ENCODE results near the gene ZNF280A. TPM values are rescaled to one million over a fixed set of nuclear protein-coding genes. Genes with fewer than 3 reads are reported as not detected.
"Not testable (repeated sequence)": the region's sequence is repeated elsewhere in the genome, so short reads cannot be mapped to it uniquely, and the experiment has no call there.

Gene ZNF280A
- total RNA-seq, 2 donors from 2014 or later = not detected

GRCh38 chr22:22535662-22536061, 15.6 kb upstream of the ZNF280A start:
- Histone ChIP-seq H3K4me3 (no peak overlapping the region), H3K27ac (no peak overlapping the region), H3K9me3 (peaks cover 0 to 7% of the 10 kb centered on the region in 2 donors), H3K36me3 (no peaks in the 10 kb centered on the region), H3K27me3 (no peaks in the 10 kb centered on the region), H3K4me1 (no peaks in the 10 kb centered on the region)
- no peak for DNase-seq (ENCODE audit: low spot score)
- TF ChIP-seq, protein P1, sequence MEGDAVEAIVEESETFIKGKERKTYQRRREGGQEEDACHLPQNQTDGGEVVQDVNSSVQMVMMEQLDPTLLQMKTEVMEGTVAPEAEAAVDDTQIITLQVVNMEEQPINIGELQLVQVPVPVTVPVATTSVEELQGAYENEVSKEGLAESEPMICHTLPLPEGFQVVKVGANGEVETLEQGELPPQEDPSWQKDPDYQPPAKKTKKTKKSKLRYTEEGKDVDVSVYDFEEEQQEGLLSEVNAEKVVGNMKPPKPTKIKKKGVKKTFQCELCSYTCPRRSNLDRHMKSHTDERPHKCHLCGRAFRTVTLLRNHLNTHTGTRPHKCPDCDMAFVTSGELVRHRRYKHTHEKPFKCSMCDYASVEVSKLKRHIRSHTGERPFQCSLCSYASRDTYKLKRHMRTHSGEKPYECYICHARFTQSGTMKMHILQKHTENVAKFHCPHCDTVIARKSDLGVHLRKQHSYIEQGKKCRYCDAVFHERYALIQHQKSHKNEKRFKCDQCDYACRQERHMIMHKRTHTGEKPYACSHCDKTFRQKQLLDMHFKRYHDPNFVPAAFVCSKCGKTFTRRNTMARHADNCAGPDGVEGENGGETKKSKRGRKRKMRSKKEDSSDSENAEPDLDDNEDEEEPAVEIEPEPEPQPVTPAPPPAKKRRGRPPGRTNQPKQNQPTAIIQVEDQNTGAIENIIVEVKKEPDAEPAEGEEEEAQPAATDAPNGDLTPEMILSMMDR (IDR thresholded peaks at IDR 0.05) = no peak

GRCh38 chr22:22534604-22535415, 14.7 kb upstream of the ZNF280A start:
- peaks cover 0 to under 1% of the 10 kb centered on the region in 2 donors for H3K9me3 ChIP-seq
- H3K4me1 ChIP-seq = no peaks in the 10 kb centered on the region
- H3K27me3 ChIP-seq = no peaks in the 10 kb centered on the region
- DNase-seq (ENCODE audit: low spot score) = no peak
- no peak overlapping the region for H3K27ac ChIP-seq
- no peak overlapping the region for H3K4me3 ChIP-seq
- no peaks in the 10 kb centered on the region for H3K36me3 ChIP-seq
- TF ChIP-seq, protein P1 (IDR thresholded peaks at IDR 0.05) = no peak

DNA sequence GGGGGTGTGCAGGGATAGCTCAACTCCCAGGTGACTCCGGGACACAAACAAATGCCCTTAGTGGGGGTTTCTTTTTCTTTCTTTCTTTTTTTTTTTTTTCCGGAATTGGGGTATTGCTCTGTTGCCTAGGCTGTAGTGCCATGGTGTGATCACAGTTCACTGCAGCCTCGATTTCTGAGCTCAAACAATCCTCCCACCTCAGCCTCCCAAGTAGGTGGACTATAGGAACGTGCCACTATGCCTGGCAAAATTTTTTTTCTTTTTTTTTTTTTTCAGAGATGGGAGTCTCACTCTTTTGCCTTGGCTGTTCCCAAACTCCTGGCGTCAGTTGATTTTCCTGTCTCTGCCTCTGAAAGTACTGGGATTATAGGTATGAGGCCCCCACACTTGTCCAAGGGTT, 13.8 kb upstream of the ZNF280A start:
- Histone ChIP-seq H3K9me3 (no peaks in the 10 kb centered on the region), H3K27me3 (no peaks in the 10 kb centered on the region), H3K4me3 (no peak overlapping the region), H3K27ac (no peak overlapping the region), H3K36me3 (no peaks in the 10 kb centered on the region), H3K4me1 (no peaks in the 10 kb centered on the region)
- TF ChIP-seq, protein P1 (IDR thresholded peaks at IDR 0.05) = no peak
- no peak for DNase-seq (ENCODE audit: low spot score)

- Histone ChIP-seq H3K4me1 (no peaks in the 10 kb centered on the region), H3K27me3 (no peaks in the 10 kb centered on the region), H3K9me3 (no peaks in the 10 kb centered on the region), H3K27ac (no peak overlapping the region), H3K4me3 (no peak overlapping the region), H3K36me3 (no peaks in the 10 kb centered on the region)
- no peak for DNase-seq (ENCODE audit: low spot score)
- TF ChIP-seq, protein P1 (IDR thresholded peaks at IDR 0.05) = no peak
These were observed 13.3 kb upstream of the ZNF280A start for GRCh38 chr22:22533417-22533816.

DNA sequence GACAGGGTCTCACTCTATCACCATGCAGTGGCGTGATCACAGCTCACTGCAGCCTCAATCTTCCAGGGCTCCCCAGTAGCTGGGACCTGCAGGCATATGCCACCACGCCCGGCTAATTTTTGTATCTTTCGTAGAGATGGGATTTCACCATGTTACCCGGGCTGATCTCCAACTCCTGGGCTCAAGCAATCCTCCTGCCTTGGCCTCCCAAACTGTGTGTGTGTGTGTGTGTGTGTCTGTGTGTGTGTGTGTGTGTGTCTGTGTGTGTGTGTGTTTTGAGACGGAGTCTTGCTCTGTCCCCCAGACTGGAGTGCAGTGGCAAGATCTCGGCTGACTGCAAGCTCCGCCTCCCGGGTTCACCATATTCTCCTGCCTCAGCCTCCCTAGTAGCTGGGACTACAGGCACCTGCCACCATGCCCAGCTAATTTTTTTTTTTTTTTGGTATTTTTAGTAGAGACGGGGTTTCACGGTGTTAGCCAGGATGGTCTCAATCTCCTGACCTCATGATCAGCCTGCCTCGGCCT, 12.5 kb upstream of the ZNF280A start:
- not testable (repeated sequence) for DNase-seq (ENCODE audit: low spot score); H3K36me3 ChIP-seq; H3K9me3 ChIP-seq; H3K4me1 ChIP-seq; H3K27ac ChIP-seq; H3K4me3 ChIP-seq; H3K27me3 ChIP-seq

- Histone ChIP-seq H3K4me3 (no peak overlapping the region), H3K4me1 (no peaks in the 10 kb centered on the region), H3K27me3 (no peaks in the 10 kb centered on the region), H3K36me3 (no peaks in the 10 kb centered on the region), H3K9me3 (no peaks in the 10 kb centered on the region), H3K27ac (no peak overlapping the region)
- TF ChIP-seq, protein P1 (IDR thresholded peaks at IDR 0.05) = no peak
- no peak for DNase-seq (ENCODE audit: low spot score)
These were observed 11.9 kb upstream of the ZNF280A start for GRCh38 chr22:22531770-22532546.
